Activated CD4-positive, CD25-positive, alpha-beta regulatory T cell treated with anti-CD3 and anti-CD28 coated beads, Interleukin-2, amount 50 U/mL, for 72 hours (primary cell): ENCODE data around the gene OR10AG1.

ENCODE experiments used
- DNase-seq: peaks from one replicate; pipeline ENCODE4 v3.0.0; 2021

The OR10AG1 gene

DNA sequence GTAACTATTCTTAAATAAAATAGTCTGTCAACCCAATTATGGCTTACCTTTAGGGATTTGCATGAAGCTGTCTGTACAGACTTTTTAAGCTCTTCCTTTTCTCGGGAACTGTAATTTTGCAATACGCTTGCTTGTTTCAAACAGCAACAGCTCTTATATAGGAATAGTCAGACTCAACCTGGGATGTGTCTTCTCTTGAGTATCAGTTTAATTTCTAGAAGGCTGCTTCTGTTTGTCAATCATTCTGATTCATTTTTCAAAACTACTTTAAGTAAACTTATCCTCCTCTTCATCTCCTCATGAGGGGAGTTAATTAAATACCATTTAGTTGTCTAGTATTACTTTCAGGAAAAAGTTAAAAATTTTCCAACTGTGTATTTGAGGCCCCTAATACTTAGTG lies at the start of gene OR10AG1:
Gene OR10AG1 (minus strand): TSS at position 101 of the 400 bp plus-strand sequence. CDS start 38 bp downstream, at position 63.
- no peak for DNase-seq

GRCh38 chr11:56013805-56014204 lies 44.1 kb upstream of the OR10AG1 start:
- DNase-seq, result no peak

- DNase-seq, result no peak
Measured at GRCh38 chr11:56010716-56011115, 41.0 kb upstream of the OR10AG1 start.

GRCh38 chr11:55994525-55994924 lies 24.8 kb upstream of the OR10AG1 start, which contains the start of gene OR5F1:
OR5F1 (minus strand) TSS chr11:55994625; CDS start chr11:55994625, 0 bp downstream.
- no peak for DNase-seq

DNA sequence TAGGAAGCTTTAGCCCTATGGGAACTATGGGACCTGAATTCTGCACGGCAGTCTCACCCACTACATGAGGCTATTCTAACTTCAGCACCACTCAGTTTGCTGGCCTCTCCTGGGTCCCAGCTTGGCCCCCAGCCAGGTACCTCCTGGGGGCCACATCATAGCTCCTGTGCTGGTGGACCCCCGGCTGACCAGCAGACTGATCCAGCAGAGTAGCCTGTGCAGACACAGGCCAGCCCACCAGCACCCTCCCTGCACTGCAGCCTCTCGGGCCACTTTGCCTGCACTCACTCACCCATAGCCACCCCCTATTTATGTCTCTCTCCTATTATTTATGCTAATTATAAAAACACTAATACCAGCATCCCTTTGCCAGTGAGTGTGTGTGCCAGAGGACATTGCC lies 1.2 kb upstream of the OR10AG1 start:
- no peak for DNase-seq

GRCh38 chr11:55967914-55968313 lies 1.8 kb downstream of the OR10AG1 start:
- DNase-seq, result no peak

DNA sequence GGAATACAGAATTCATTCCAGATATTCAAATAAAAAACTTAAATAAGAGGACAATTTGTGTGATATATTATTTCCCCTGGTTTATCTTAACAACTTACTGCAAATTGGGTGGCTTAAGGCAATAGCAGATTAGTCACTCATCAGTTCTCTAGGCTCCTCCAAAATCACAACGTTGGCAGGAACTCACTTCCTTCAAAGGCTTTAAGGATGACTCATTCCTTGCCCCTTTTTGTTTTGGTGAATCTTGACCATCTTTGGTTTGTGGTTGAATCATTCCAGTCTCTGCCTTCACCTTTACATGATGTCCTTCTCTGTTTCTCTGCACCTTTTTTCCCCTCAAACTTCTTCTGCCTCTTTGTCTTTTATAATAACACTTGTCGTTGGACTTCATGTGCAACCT lies 3.4 kb downstream of the OR10AG1 start:
- DNase-seq, result no peak

- DNase-seq, result no peak
Measured at GRCh38 chr11:55956521-55956920, 13.2 kb downstream of the OR10AG1 start.

GRCh38 chr11:55949330-55949729 lies 20.4 kb downstream of the OR10AG1 start:
- no peak for DNase-seq

GRCh38 chr11:55942785-55943392 lies 26.9 kb downstream of the OR10AG1 start:
- no peak for DNase-seq

DNA sequence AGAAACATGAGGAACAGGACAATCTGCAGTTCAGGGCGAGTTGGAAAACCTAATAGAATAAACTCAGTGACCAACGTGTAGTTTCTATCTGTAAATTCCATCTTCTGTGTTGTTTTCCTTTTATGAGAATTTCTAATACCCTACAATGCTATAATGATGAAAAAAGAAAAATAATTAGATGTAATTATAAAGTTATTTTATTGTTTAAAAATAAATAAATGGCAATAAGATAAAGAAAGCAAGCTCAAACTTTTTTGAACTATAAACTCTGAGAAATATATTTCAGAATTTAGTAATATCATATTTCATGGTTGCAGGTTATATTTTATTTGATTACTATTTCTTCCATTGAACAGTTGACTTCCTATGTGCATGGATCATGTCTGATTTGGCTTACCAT lies 33.4 kb downstream of the OR10AG1 start, which contains the start of gene OR5I1:
Gene OR5I1 (minus strand): TSS at position 101 of the 400 bp plus-strand sequence. CDS start 0 bp downstream, at position 101.
- DNase-seq, result no peak

DNA sequence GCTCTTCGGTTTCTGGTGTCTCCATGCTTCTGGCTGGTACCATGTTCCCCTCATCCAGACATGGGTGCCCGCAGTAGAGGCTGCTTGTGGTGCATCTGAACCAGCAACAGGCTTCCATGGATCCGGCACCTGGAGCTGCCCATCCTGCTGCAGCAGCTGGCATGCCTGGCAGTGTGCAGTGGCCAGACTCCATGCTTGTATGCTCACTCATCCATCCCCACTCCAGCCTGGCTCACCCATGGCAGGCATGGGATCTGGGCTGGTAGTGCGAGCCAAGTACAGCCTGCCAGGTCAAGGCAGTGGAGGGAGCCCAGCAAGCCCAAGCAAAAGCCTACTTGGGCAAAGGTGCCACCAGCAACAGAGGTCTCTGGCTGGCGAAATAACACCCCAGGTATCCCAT lies 49.2 kb downstream of the OR10AG1 start:
- no peak for DNase-seq
